K562 (cell line): ENCODE data around the gene MKNK2. TPM values are rescaled to one million over a fixed set of nuclear protein-coding genes. Genes with fewer than 3 reads are reported as not detected.

Experiments used
- FOXA1 ChIP-seq: fragments of 450-650 bp; IDR thresholded peaks from 2 replicates; pipeline ENCODE4 v1.6.1; 2016; ENCODE audit warnings: mild to moderate bottlenecking, borderline replicate concordance
- HNRNPL ChIP-seq: fragments of 200-400 bp; formaldehyde crosslinking; IDR thresholded peaks from 2 replicates; pipeline ENCODE4 v1.6.1; 2017; ENCODE audit warnings: low read depth, mild to moderate bottlenecking, low read length
- KHSRP ChIP-seq: fragments of 450-650 bp; IDR thresholded peaks from 2 replicates; pipeline ENCODE4 v1.6.1; 2017
- MEIS2 ChIP-seq: fragments of 450-650 bp; IDR thresholded peaks from 2 replicates; pipeline ENCODE4 v1.6.1; 2014; ENCODE audit warnings: mild to moderate bottlenecking; ENCODE audit not compliant: partially characterized antibody
- NFE2 ChIP-seq: IDR thresholded peaks from 2 replicates; pipeline ENCODE4 v1.6.1; 2014; ENCODE audit warnings: antibody characterized with exemption, low read depth
- STAG1 ChIP-seq: sonication (generic); formaldehyde crosslinking; IDR thresholded peaks from 2 replicates; pipeline ENCODE4 v1.5.0; 2020; ENCODE audit warnings: missing genetic modification reagents, borderline replicate concordance
- XRCC5 ChIP-seq: fragments of 200-400 bp; formaldehyde crosslinking; IDR thresholded peaks from 2 replicates; pipeline ENCODE4 v1.6.1; 2017; ENCODE audit warnings: low read depth, mild to moderate bottlenecking, low read length
- ZFP1 ChIP-seq: fragments of 450-650 bp; formaldehyde crosslinking; IDR thresholded peaks from 2 replicates; pipeline ENCODE4 v1.4.0; 2020; ENCODE audit warnings: mild to moderate bottlenecking, mixed read lengths
- ZFP36 ChIP-seq: fragments of 150-350 bp; IDR thresholded peaks from 2 replicates; pipeline ENCODE4 v1.6.1; 2018; ENCODE audit warnings: low read length, low read depth; ENCODE audit not compliant: partially characterized antibody
- ZKSCAN8 ChIP-seq: fragments of 200-800 bp; sonication (Bioruptor generic); IDR thresholded peaks from 2 replicates; pipeline ENCODE4 v1.6.1; 2016; ENCODE audit warnings: missing genetic modification characterization, missing compliant biosample characterization
- ZNF124 ChIP-seq: sonication (generic); formaldehyde crosslinking; IDR thresholded peaks from 2 replicates; pipeline ENCODE4 v1.8.1; 2022; ENCODE audit warnings: missing genetic modification reagents
- ZNF133 ChIP-seq: fragments of 250-450 bp; sonication (Bioruptor Pico); IDR thresholded peaks from 2 replicates; pipeline ENCODE4 v1.4.0; 2020; ENCODE audit warnings: mild to moderate bottlenecking
- ZNF444 ChIP-seq: fragments of 250-450 bp; sonication (Bioruptor Pico); IDR thresholded peaks from 2 replicates; pipeline ENCODE4 v1.4.0; 2020; ENCODE audit warnings: mild to moderate bottlenecking, moderate library complexity
- polyA plus RNA-seq, 8 experiments: library from polyadenylated mRNA; depleted of rRNA in 4 of 8; stranded (reverse) in 5 of 8; unstranded in 3 of 8; fragments of >200 nt; fragmentation: Nextera tagmentation in 2 of 8; fragmentation: Illumina TruSeq in 1 of 8; extraction: Ambion mirVana in 2 of 8; extraction: Trizol in 1 of 8; gene quantifications; 2 replicates each; pipeline versions ENCODE4 v1.2.1 to v1.2.3, GENCODE V29; 2011 to 2014; ENCODE audit warnings: inconsistent platforms in 1 of 8, missing spikeins in 1 of 8
- total RNA-seq, 7 experiments: library from RNA; depleted of rRNA in 6 of 7; stranded (reverse); fragments of >200 nt in 6 of 7; fragmentation: Illumina TruSeq in 2 of 7; extraction: Trizol in 2 of 7; gene quantifications; 2 replicates each; pipeline versions ENCODE4 v1.2.1 to v1.2.3, GENCODE V29; 2011 to 2021; ENCODE audit warnings: low replicate concordance in 1 of 7
- TF ChIP-seq, protein P1 (sequence below): fragments of 450-650 bp; IDR thresholded peaks from 2 replicates; pipeline ENCODE4 v1.6.1; 2017; ENCODE audit warnings: antibody characterized with exemption
- TF ChIP-seq, protein P2 (sequence below): sonication (generic); formaldehyde crosslinking; IDR thresholded peaks from 2 replicates; pipeline ENCODE4 v1.8.0; 2022; ENCODE audit warnings: missing genetic modification reagents, mild to moderate bottlenecking, moderate library complexity, borderline replicate concordance
- TF ChIP-seq, protein P3 (sequence below): sonication (generic); formaldehyde crosslinking; IDR thresholded peaks from 2 replicates; pipeline ENCODE4 v1.8.1; 2023; ENCODE audit warnings: mild to moderate bottlenecking, missing genetic modification reagents
- TF ChIP-seq, protein P4 (sequence below): sonication (generic); IDR thresholded peaks from 2 replicates; pipeline ENCODE4 v1.6.1; 2016
- TF ChIP-seq, protein P5 (sequence below), 2 experiments: IDR thresholded peaks; 2 replicates each; pipeline ENCODE4 v1.6.1; 2011; ENCODE audit warnings: borderline replicate concordance in 1 of 2, control low read depth in 1 of 2, low read depth in 1 of 2, low read length in 1 of 2, mild to moderate bottlenecking in 1 of 2, mixed read lengths in 1 of 2, moderate library complexity in 1 of 2; ENCODE audit not compliant: insufficient read depth in 1 of 2, insufficient read length in 1 of 2, poor library complexity in 1 of 2, severe bottlenecking in 1 of 2; ENCODE audit errors: extremely low read depth in 1 of 2
- TF ChIP-seq, protein P6 (sequence below): fragments of 250-450 bp; sonication (Bioruptor Pico); IDR thresholded peaks from 2 replicates; pipeline ENCODE4 v1.8.0; 2021; ENCODE audit warnings: moderate library complexity, mild to moderate bottlenecking, inconsistent platforms

MKNK2 gene
- total and polyA plus RNA-seq, 9 of the 15 experiments (the other 6 are each of a cell fraction or from before 2014, with no cell fraction given) = 5.1 to 191 (median 51.9) TPM

DNA sequence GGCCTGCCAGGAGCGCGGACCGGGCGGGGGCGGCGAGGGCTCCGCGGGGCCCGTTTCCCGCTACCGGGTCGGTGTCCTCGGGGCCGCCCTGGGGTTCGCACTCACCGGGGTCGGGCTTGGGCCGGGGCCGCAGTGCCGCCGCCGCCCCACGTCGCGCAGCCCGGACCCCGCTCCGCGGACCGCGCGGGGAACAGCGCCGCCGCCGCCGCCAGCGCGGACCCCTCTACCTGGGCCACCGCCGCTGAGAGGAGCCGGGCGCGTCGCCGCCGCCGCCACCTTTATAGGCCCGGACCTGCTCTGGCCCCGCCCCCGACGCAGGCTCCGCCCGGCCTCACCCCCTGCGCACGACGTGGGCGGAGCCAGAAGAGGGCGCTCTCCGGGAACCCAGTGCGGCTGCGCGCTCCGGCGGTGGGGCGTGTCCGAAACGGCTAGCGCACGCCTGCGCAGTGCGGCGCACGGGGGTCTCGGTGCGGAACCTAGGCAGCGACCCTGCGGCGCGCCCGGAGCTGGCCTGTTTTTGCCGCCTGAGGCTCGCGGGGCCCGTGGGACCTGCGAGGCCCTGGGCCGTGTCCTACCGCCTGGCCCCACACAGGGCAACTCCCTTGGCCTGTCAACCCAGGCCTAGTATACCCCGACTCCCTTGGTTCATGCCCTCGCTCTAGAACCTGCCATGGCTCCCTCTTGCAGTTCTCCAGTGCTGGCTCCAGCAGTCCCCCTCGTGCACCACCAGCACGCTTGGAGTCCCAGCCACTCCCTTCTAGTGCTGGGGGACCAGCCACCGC lies at the start of gene MKNK2 (continued):
- 0 out of 2 replicates have a peak, but pooled peaks have one; percentile 13 for TF ChIP-seq XRCC5
- TF ChIP-seq ZNF124 (CRISPR knock-in tag) = no peak
- TF ChIP-seq, protein P1, sequence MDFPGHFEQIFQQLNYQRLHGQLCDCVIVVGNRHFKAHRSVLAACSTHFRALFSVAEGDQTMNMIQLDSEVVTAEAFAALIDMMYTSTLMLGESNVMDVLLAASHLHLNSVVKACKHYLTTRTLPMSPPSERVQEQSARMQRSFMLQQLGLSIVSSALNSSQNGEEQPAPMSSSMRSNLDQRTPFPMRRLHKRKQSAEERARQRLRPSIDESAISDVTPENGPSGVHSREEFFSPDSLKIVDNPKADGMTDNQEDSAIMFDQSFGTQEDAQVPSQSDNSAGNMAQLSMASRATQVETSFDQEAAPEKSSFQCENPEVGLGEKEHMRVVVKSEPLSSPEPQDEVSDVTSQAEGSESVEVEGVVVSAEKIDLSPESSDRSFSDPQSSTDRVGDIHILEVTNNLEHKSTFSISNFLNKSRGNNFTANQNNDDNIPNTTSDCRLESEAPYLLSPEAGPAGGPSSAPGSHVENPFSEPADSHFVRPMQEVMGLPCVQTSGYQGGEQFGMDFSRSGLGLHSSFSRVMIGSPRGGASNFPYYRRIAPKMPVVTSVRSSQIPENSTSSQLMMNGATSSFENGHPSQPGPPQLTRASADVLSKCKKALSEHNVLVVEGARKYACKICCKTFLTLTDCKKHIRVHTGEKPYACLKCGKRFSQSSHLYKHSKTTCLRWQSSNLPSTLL = no peak
- no peak for TF ChIP-seq ZNF444 (CRISPR knock-in tag)
- TF ChIP-seq, protein P2, sequence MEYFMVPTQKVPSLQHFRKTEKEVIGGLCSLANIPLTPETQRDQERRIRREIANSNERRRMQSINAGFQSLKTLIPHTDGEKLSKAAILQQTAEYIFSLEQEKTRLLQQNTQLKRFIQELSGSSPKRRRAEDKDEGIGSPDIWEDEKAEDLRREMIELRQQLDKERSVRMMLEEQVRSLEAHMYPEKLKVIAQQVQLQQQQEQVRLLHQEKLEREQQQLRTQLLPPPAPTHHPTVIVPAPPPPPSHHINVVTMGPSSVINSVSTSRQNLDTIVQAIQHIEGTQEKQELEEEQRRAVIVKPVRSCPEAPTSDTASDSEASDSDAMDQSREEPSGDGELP (CRISPR knock-in tag) = peak; percentile 42
- TF ChIP-seq, protein P3, sequence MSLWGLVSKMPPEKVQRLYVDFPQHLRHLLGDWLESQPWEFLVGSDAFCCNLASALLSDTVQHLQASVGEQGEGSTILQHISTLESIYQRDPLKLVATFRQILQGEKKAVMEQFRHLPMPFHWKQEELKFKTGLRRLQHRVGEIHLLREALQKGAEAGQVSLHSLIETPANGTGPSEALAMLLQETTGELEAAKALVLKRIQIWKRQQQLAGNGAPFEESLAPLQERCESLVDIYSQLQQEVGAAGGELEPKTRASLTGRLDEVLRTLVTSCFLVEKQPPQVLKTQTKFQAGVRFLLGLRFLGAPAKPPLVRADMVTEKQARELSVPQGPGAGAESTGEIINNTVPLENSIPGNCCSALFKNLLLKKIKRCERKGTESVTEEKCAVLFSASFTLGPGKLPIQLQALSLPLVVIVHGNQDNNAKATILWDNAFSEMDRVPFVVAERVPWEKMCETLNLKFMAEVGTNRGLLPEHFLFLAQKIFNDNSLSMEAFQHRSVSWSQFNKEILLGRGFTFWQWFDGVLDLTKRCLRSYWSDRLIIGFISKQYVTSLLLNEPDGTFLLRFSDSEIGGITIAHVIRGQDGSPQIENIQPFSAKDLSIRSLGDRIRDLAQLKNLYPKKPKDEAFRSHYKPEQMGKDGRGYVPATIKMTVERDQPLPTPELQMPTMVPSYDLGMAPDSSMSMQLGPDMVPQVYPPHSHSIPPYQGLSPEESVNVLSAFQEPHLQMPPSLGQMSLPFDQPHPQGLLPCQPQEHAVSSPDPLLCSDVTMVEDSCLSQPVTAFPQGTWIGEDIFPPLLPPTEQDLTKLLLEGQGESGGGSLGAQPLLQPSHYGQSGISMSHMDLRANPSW (CRISPR knock-in tag) = no peak
- TF ChIP-seq, protein P4, sequence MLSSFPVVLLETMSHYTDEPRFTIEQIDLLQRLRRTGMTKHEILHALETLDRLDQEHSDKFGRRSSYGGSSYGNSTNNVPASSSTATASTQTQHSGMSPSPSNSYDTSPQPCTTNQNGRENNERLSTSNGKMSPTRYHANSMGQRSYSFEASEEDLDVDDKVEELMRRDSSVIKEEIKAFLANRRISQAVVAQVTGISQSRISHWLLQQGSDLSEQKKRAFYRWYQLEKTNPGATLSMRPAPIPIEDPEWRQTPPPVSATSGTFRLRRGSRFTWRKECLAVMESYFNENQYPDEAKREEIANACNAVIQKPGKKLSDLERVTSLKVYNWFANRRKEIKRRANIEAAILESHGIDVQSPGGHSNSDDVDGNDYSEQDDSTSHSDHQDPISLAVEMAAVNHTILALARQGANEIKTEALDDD = no peak
- TF ChIP-seq, protein P5, sequence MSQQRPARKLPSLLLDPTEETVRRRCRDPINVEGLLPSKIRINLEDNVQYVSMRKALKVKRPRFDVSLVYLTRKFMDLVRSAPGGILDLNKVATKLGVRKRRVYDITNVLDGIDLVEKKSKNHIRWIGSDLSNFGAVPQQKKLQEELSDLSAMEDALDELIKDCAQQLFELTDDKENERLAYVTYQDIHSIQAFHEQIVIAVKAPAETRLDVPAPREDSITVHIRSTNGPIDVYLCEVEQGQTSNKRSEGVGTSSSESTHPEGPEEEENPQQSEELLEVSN (IDR thresholded peaks at IDR 0.05; ENCODE audit: borderline replicate concordance in 1 of 2, extremely low read depth in 1 of 2, insufficient read depth in 1 of 2, insufficient read length in 1 of 2, low read depth in 1 of 2, low read length in 1 of 2, poor library complexity in 1 of 2, severe bottlenecking in 1 of 2) = peak in 1 of 2 experiments; percentile 45
- TF ChIP-seq ZNF133 (CRISPR knock-in tag) = no peak
- no peak for TF ChIP-seq ZFP1 (CRISPR knock-in tag)
- 0 out of 2 replicates have a peak, but pooled peaks have one; percentile 14 for TF ChIP-seq STAG1 (CRISPR knock-in tag)
- TF ChIP-seq KHSRP = no peak
- no peak for TF ChIP-seq ZKSCAN8 (CRISPR knock-in tag)
- TF ChIP-seq HNRNPL = peak; percentile 85; the same call in 1 of the 2 replicates
- no peak for TF ChIP-seq FOXA1
- peak; percentile 96 for TF ChIP-seq MEIS2
- TF ChIP-seq, protein P6, sequence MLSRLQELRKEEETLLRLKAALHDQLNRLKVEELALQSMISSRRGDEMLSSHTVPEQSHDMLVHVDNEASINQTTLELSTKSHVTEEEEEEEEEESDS (CRISPR knock-in tag) = no peak
- no peak for TF ChIP-seq NFE2
- TF ChIP-seq ZFP36 = peak; percentile 98
